H1 (cell line): ENCODE results near the gene KCND1.
A peak's percentile ranks its signal among the peaks of the same experiment; 100 is the strongest.

Experiments used
- CHD1 ChIP-seq: IDR thresholded peaks from 2 replicates; pipeline ENCODE4 v1.6.1; 2012; ENCODE audit warnings: low read depth, low read length, improper control_type of control experiment
- CHD2 ChIP-seq: IDR thresholded peaks from 2 replicates; pipeline ENCODE4 v1.6.1; 2012; ENCODE audit warnings: low read length, improper control_type of control experiment
- CTCF ChIP-seq, 3 experiments: IDR thresholded peaks; 1 replicate in 2 of 3; 2 replicates in 1 of 3; pipeline versions ENCODE4 v1.5.1 to v1.6.1; 2011; ENCODE audit warnings: low read length in 3 of 3, mild to moderate bottlenecking in 3 of 3, inconsistent platforms in 2 of 3, low read depth in 1 of 3, moderate library complexity in 1 of 3; ENCODE audit not compliant: insufficient read depth in 1 of 3; ENCODE audit errors: control extremely low read depth in 1 of 3
- EP300 ChIP-seq, 2 experiments: IDR thresholded peaks; 1 replicate in 1 of 2; 2 replicates in 1 of 2; pipeline ENCODE4 v1.6.1; 2011 to 2012; ENCODE audit warnings: low read depth in 2 of 2, low read length in 2 of 2, mild to moderate bottlenecking in 2 of 2, borderline replicate concordance in 1 of 2, inconsistent platforms in 1 of 2, moderate library complexity in 1 of 2
- EZH2 ChIP-seq: fragments of 200-600 bp; sonication (generic); IDR thresholded peaks from 2 replicates; pipeline ENCODE4 v1.7.1; 2012; ENCODE audit warnings: low read depth, mild to moderate bottlenecking, moderate library complexity, low read length, inconsistent platforms; ENCODE audit not compliant: severe bottlenecking
- MAFK ChIP-seq: IDR thresholded peaks from 2 replicates; pipeline ENCODE4 v1.6.1; 2012; ENCODE audit warnings: low read depth, mild to moderate bottlenecking, improper control_type of control experiment, low read length
- PHF8 ChIP-seq: fragments of 200-600 bp; sonication (generic); conservative IDR thresholded peaks from 2 replicates; pipeline ENCODE4 v1.7.1; 2012; ENCODE audit warnings: low read depth, mild to moderate bottlenecking, inconsistent platforms, low read length, moderate library complexity
- POLR2A ChIP-seq, 2 experiments: IDR thresholded peaks; 1 replicate in 1 of 2; 2 replicates in 1 of 2; pipeline ENCODE4 v1.6.1; 2011; ENCODE audit warnings: low read depth in 2 of 2, low read length in 2 of 2, mild to moderate bottlenecking in 2 of 2; ENCODE audit errors: control extremely low read depth in 1 of 2
- RFX5 ChIP-seq: IDR thresholded peaks from 2 replicates; pipeline ENCODE4 v1.6.1; 2011; ENCODE audit warnings: low read depth, low read length, improper control_type of control experiment, borderline replicate concordance
- SP2 ChIP-seq: IDR thresholded peaks from 2 replicates; pipeline ENCODE4 v1.6.1; 2012; ENCODE audit warnings: mild to moderate bottlenecking, low read length, inconsistent platforms
- SUZ12 ChIP-seq: fragments of 200-600 bp; sonication (generic); IDR thresholded peaks from 2 replicates; pipeline ENCODE4 v1.6.1; 2012; ENCODE audit warnings: mild to moderate bottlenecking, inconsistent platforms, low read length, moderate library complexity, mixed read lengths

GRCh38 chrX:48918643-48919340, 52.9 kb downstream of the KCND1 start, which contains the start of gene PIM2:
- TF ChIP-seq POLR2A (IDR thresholded peaks at IDR 0.05; ENCODE audit: control extremely low read depth in 1 of 2, low read depth in 2 of 2, low read length in 2 of 2) (peak in 1 of 2 experiments; percentile 88; a peak in 2 of 3 replicates), RFX5 (no peak), CTCF (IDR thresholded peaks at IDR 0.05; ENCODE audit: control extremely low read depth in 1 of 3, insufficient read depth in 1 of 3, low read depth in 1 of 3, low read length in 3 of 3) (no peak), SP2 (no peak), PHF8 (peak; percentile 54), EP300 (IDR thresholded peaks at IDR 0.05; ENCODE audit: borderline replicate concordance in 1 of 2, low read depth in 2 of 2, low read length in 2 of 2) (no peak), EZH2 (no peak), CHD1 (no peak), CHD2 (no peak), MAFK (no peak), SUZ12 (no peak)
